GM12891 (cell line): Measurements from ENCODE around the gene PIK3R4.

Experiments
- PAX5 ChIP-seq: IDR thresholded peaks from 2 replicates; pipeline ENCODE4 v1.6.1; 2011; ENCODE audit warnings: low read length, moderate library complexity, mild to moderate bottlenecking; ENCODE audit not compliant: insufficient read depth, severe bottlenecking
- POLR2A ChIP-seq: IDR thresholded peaks from 2 replicates; pipeline ENCODE4 v1.6.1; 2011; ENCODE audit warnings: low read depth, low read length, control low read depth
- POLR2AphosphoS5 ChIP-seq: IDR thresholded peaks from 2 replicates; pipeline ENCODE4 v1.6.1; 2011; ENCODE audit warnings: low read depth, low read length, control low read depth
- SPI1 ChIP-seq: IDR thresholded peaks from 2 replicates; pipeline ENCODE4 v1.6.1; 2011; ENCODE audit warnings: low read depth, low read length, control low read depth
- TAF1 ChIP-seq: IDR thresholded peaks from 2 replicates; pipeline ENCODE4 v1.6.1; 2011; ENCODE audit warnings: low read depth, low read length, control low read depth

- no peak for TF ChIP-seq POLR2A
- no peak for TF ChIP-seq POLR2AphosphoS5
- no peak for TF ChIP-seq TAF1
- TF ChIP-seq PAX5: no peak
- TF ChIP-seq SPI1: no peak
Measured at GRCh38 chr3:130645261-130645660, 101.4 kb downstream of the PIK3R4 start.
